SK-N-SH (cell line): Measurements from ENCODE around the gene SCRN2. TPM values are rescaled to one million over a fixed set of nuclear protein-coding genes. Genes with fewer than 3 reads are reported as not detected.

ENCODE experiments used
- CTCF ChIA-PET: fragments of 300-600, 350-600 bp; formaldehyde crosslinking; extraction: SDS; loops from one replicate; lab custom pipeline; 2021; lab: Yijun Ruan, JAX
- POLR2A ChIA-PET: fragments of 350-600 bp; sonication (Branson Sonifier 250); formaldehyde crosslinking; extraction: SDS; loops from one replicate; lab custom pipeline; 2020; ENCODE audit warnings: antibody characterized with exemption, inconsistent platforms; lab: Yijun Ruan, JAX
- DNase-seq: peaks from one replicate; pipeline ENCODE4 v3.0.0; 2012
- H2AFZ ChIP-seq: fragments of 200-600 bp; sonication (generic); 2 replicates; pipeline ENCODE4 v1.8.1; 2016; ENCODE audit warnings: antibody characterized with exemption, mild to moderate bottlenecking, low read depth
- H3F3A ChIP-seq: fragments of 200-600 bp; sonication (generic); replicated peaks from 2 replicates; pipeline ENCODE3; 2016; ENCODE audit warnings: antibody characterized with exemption, mild to moderate bottlenecking; ENCODE audit not compliant: insufficient read depth
- H3K27ac ChIP-seq, 2 experiments: fragments of 200-500 bp in 1 of 2; fragments of 200-600 bp in 1 of 2; sonication (Bioruptor generic) in 1 of 2; sonication (generic), shearing (Covaris generic) in 1 of 2; 2 replicates each; pipeline versions ENCODE4 v1.5.1 to v1.6.1; 2014 to 2016; ENCODE audit warnings: low read depth in 2 of 2, inconsistent platforms in 1 of 2, low read length in 1 of 2, mild to moderate bottlenecking in 1 of 2, mixed read lengths in 1 of 2
- H3K27me3 ChIP-seq: fragments of 200-600 bp; sonication (generic), shearing (Covaris generic); 2 replicates; pipeline ENCODE4 v1.6.1; 2016; ENCODE audit warnings: mixed run types; ENCODE audit not compliant: insufficient read depth
- H3K36me3 ChIP-seq, 2 experiments: fragments of 200-500 bp in 1 of 2; fragments of 200-600 bp in 1 of 2; sonication (Bioruptor generic) in 1 of 2; sonication (generic) in 1 of 2; replicated peaks in 1 of 2; 2 replicates each; pipeline versions ENCODE3 to v1.5.1; 2014 to 2016; ENCODE audit warnings: low read length in 1 of 2, mild to moderate bottlenecking in 1 of 2; ENCODE audit not compliant: insufficient read depth in 2 of 2, control insufficient read depth in 1 of 2
- H3K4me1 ChIP-seq, 2 experiments: fragments of 200-500 bp in 1 of 2; fragments of 200-600 bp in 1 of 2; sonication (Bioruptor generic) in 1 of 2; sonication (generic), shearing (Covaris generic) in 1 of 2; 2 replicates each; pipeline versions ENCODE4 v1.5.1 to v1.6.1; 2014 to 2016; ENCODE audit warnings: low read depth in 1 of 2, low read length in 1 of 2, mixed run types in 1 of 2; ENCODE audit not compliant: insufficient read depth in 2 of 2, control insufficient read depth in 1 of 2
- H3K4me2 ChIP-seq: fragments of 200-600 bp; sonication (generic), shearing (Covaris generic); 2 replicates; pipeline ENCODE4 v1.6.1; 2017; ENCODE audit warnings: mixed run types
- H3K4me3 ChIP-seq, 2 experiments: fragments of 200-500 bp in 1 of 2; fragments of 200-600 bp in 1 of 2; sonication (Bioruptor generic) in 1 of 2; sonication (generic), shearing (Covaris generic) in 1 of 2; 2 replicates each; pipeline versions ENCODE4 v1.5.1 to v1.8.1; 2014 to 2016; ENCODE audit warnings: low read depth in 2 of 2, inconsistent platforms in 1 of 2, low read length in 1 of 2, mild to moderate bottlenecking in 1 of 2, mixed read lengths in 1 of 2, moderate library complexity in 1 of 2
- H3K79me2 ChIP-seq: fragments of 200-600 bp; sonication (generic); 2 replicates; pipeline ENCODE4 v1.8.1; 2017; ENCODE audit warnings: mild to moderate bottlenecking; ENCODE audit not compliant: insufficient read depth
- H3K9ac ChIP-seq: fragments of 200-600 bp; sonication (generic); 2 replicates; pipeline ENCODE4 v1.6.1; 2017; ENCODE audit warnings: mixed run types
- H3K9me2 ChIP-seq: fragments of 200-600 bp; sonication (generic); 2 replicates; pipeline ENCODE4 v1.6.1; 2017; ENCODE audit warnings: mixed run types
- H3K9me3 ChIP-seq: fragments of 200-600 bp; sonication (generic); 2 replicates; pipeline ENCODE4 v1.6.1; 2017; ENCODE audit warnings: mixed run types, mild to moderate bottlenecking, moderate library complexity
- H4K20me1 ChIP-seq: fragments of 200-600 bp; sonication (generic); 2 replicates; pipeline ENCODE4 v1.6.1; 2017; ENCODE audit warnings: mild to moderate bottlenecking, mixed run types; ENCODE audit not compliant: insufficient read depth
- ELF1 ChIP-seq: IDR thresholded peaks from 2 replicates; pipeline ENCODE4 v1.4.0; 2012
- EP300 ChIP-seq, 2 experiments: IDR thresholded peaks; 2 replicates each; pipeline versions ENCODE4 v1.4.0 to v1.6.1; 2012; ENCODE audit warnings: borderline replicate concordance in 1 of 2, low read depth in 1 of 2, low read length in 1 of 2
- FOSL2 ChIP-seq: IDR thresholded peaks from 2 replicates; pipeline ENCODE4 v1.4.0; 2012; ENCODE audit warnings: low read depth, mild to moderate bottlenecking, moderate library complexity, borderline replicate concordance
- FOXM1 ChIP-seq: IDR thresholded peaks from 2 replicates; pipeline ENCODE4 v1.4.0; 2012; ENCODE audit warnings: low read depth, mild to moderate bottlenecking
- GATA2 ChIP-seq: sonication (generic); formaldehyde crosslinking; IDR thresholded peaks from 2 replicates; pipeline ENCODE4 v1.5.0; 2020; ENCODE audit warnings: mild to moderate bottlenecking, missing genetic modification reagents
- JUND ChIP-seq: IDR thresholded peaks from 2 replicates; pipeline ENCODE4 v1.4.0; 2012
- NRF1 ChIP-seq: IDR thresholded peaks from 2 replicates; pipeline ENCODE4 v1.6.1; 2012; ENCODE audit warnings: low read depth, mild to moderate bottlenecking, low read length
- POLR2AphosphoS5 ChIP-seq: IDR thresholded peaks from 2 replicates; pipeline ENCODE4 v1.6.1; 2012; ENCODE audit warnings: low read depth, low read length
- RAD21 ChIP-seq: IDR thresholded peaks from 2 replicates; pipeline ENCODE4 v1.6.1; 2012; ENCODE audit warnings: mild to moderate bottlenecking, low read length
- RCOR1 ChIP-seq: fragments of 150-350 bp; IDR thresholded peaks from 2 replicates; pipeline ENCODE4 v1.6.1; 2017; ENCODE audit warnings: antibody characterized with exemption, low read length
- REST ChIP-seq: IDR thresholded peaks from 2 replicates; pipeline ENCODE4 v1.6.1; 2012; ENCODE audit warnings: mild to moderate bottlenecking, low read depth, low read length, moderate library complexity
- RFX5 ChIP-seq: IDR thresholded peaks from 2 replicates; pipeline ENCODE4 v1.6.1; 2012; ENCODE audit warnings: mild to moderate bottlenecking, improper control_type of control experiment, low read length
- SIN3A ChIP-seq: IDR thresholded peaks from 2 replicates; pipeline ENCODE4 v1.6.1; 2012; ENCODE audit warnings: low read depth, mild to moderate bottlenecking, low read length, moderate library complexity, borderline replicate concordance
- TCF12 ChIP-seq: IDR thresholded peaks from 2 replicates; pipeline ENCODE4 v1.4.0; 2012
- TEAD4 ChIP-seq: IDR thresholded peaks from 2 replicates; pipeline ENCODE4 v1.4.0; 2012; ENCODE audit warnings: mild to moderate bottlenecking, borderline replicate concordance; ENCODE audit not compliant: insufficient read depth
- YY1 ChIP-seq: IDR thresholded peaks from 2 replicates; pipeline ENCODE4 v1.4.0; 2012; ENCODE audit warnings: low read depth, mild to moderate bottlenecking
- WGBS: methylation state at CpG from one replicate; pipeline ENCODE4 v1.1.6; 2017; ENCODE audit warnings: low lambda C conversion rate; 5-methylcytosine and 5-hydroxymethylcytosine counted together
- polyA plus RNA-seq, 3 experiments: library from polyadenylated mRNA; depleted of rRNA; stranded (reverse); fragments of >200 nt; gene quantifications; 2 replicates each; pipeline ENCODE4 v1.2.3, GENCODE V29; 2012
- TF ChIP-seq, protein P1 (sequence below): IDR thresholded peaks from 2 replicates; pipeline ENCODE4 v1.4.0; 2012; ENCODE audit warnings: low read depth, borderline replicate concordance
- TF ChIP-seq, protein P2 (sequence below): IDR thresholded peaks from 2 replicates; pipeline ENCODE4 v1.4.0; 2012; ENCODE audit warnings: low read depth
- TF ChIP-seq, protein P3 (sequence below): IDR thresholded peaks from 2 replicates; pipeline ENCODE4; 2012

The SCRN2 gene
- polyA plus RNA-seq, 1 of the 3 experiments (the other 2 are of a cell fraction) = 139 TPM

DNA sequence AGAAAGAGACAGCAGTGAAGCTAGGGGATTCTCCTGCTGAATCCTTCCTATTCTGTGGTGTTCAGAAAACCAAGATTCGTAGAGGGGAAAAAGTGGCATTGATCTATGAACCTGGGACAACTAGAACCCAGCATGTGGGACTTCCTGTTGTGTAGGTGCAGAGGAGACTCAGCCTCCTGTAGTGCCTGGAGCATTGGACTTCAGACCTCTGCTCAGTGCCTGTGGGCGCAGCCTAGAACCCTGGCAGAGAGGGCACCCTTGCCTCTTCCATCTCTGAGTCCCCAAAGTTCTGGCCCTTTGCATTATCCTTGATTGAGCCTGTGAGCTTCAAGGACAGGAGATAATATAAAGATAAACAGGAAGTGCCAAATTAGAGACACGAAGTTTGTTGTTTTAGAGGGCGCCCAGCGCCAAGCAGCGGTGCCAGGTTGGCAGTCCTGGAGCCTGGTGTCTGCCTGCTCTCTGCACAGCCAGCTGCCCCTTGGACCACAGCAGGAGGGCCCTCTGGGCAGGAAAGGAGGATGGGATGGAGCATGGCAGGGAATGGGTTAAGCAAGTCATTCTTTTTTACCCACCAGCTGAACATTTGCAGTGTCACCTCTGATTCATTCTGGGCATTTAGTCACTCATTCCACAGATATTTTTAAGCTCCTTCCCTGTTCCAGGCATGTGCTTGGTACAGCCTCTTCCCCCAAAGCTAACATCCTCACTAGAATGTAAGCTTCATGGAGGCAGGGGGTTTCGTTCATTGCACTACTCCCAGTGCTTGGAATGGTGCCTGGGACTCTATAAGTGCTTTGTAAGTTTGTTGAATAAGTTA, 21.8 kb upstream of the SCRN2 start:
- H2AFZ ChIP-seq = peak overlapping the region; percentile 91; the same call in 1 of the 2 replicates
- no peak for DNase-seq

More for the DNA sequence above, 21.8 kb upstream of the SCRN2 start:
- H3K4me3 ChIP-seq = no peak overlapping the region
- no peaks in the 10 kb centered on the region for H4K20me1 ChIP-seq
- no peaks in the 10 kb centered on the region for H3K9me2 ChIP-seq
- H3K9ac ChIP-seq = peak overlapping the region; percentile 15; the same call in 1 of the 2 replicates
- no peaks in the 10 kb centered on the region for H3F3A ChIP-seq
- H3K9me3 ChIP-seq = no peaks in the 10 kb centered on the region
- WGBS = 61% methylated on average over 7 of the region's 7 CpGs
- H3K27ac ChIP-seq = peak overlapping the region in 1 of 2 experiments; percentile 10; a peak in 1 of 4 replicates
- H3K4me2 ChIP-seq = peak overlapping the region; percentile 7; the same call in 1 of the 2 replicates
- TF ChIP-seq NRF1 (no peak), FOSL2 (peak; percentile 97), POLR2AphosphoS5 (peak; percentile 55; the same call in 1 of the 2 replicates), RCOR1 (no peak), ELF1 (no peak), REST (no peak), RFX5 (no peak), SIN3A (peak; percentile 39; the same call in 1 of the 2 replicates), YY1 (no peak), JUND (peak; percentile 71), EP300 (IDR thresholded peaks at IDR 0.05; ENCODE audit: borderline replicate concordance in 1 of 2, low read depth in 1 of 2, low read length in 1 of 2) (peak in 1 of 2 experiments; percentile 43; a peak in 1 of 4 replicates), RAD21 (no peak), FOXM1 (no peak), TEAD4 (0 out of 2 replicates have a peak, but pooled peaks have one; percentile 44), GATA2 (no peak), TCF12 (peak; percentile 74)
- TF ChIP-seq, protein P1, sequence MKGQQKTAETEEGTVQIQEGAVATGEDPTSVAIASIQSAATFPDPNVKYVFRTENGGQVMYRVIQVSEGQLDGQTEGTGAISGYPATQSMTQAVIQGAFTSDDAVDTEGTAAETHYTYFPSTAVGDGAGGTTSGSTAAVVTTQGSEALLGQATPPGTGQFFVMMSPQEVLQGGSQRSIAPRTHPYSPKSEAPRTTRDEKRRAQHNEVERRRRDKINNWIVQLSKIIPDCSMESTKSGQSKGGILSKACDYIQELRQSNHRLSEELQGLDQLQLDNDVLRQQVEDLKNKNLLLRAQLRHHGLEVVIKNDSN = peak; percentile 26
- TF ChIP-seq, protein P2, sequence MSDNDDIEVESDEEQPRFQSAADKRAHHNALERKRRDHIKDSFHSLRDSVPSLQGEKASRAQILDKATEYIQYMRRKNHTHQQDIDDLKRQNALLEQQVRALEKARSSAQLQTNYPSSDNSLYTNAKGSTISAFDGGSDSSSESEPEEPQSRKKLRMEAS = peak; percentile 58; the same call in 1 of the 2 replicates
- TF ChIP-seq, protein P3, sequence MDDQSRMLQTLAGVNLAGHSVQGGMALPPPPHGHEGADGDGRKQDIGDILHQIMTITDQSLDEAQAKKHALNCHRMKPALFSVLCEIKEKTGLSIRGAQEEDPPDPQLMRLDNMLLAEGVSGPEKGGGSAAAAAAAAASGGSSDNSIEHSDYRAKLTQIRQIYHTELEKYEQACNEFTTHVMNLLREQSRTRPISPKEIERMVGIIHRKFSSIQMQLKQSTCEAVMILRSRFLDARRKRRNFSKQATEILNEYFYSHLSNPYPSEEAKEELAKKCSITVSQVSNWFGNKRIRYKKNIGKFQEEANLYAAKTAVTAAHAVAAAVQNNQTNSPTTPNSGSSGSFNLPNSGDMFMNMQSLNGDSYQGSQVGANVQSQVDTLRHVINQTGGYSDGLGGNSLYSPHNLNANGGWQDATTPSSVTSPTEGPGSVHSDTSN = peak; percentile 58
- H3K27me3 ChIP-seq = 0 out of 2 replicates have a peak, but pooled peaks cover 16% of the 10 kb centered on the region
- H3K36me3 ChIP-seq = no peaks in the 10 kb centered on the region
- CTCF ChIA-PET = interaction anchor here (27.7 to 33.0 kb wide), 2 partner anchors 25 kb away, joined by 573 to 1447 read pairs; partner anchors contain the start of genes LRRC46, MRPL10, SCRN2 and SP2
- peaks cover 0 to 5% of the 10 kb centered on the region in 2 experiments; a peak in 1 of 4 replicates for H3K4me1 ChIP-seq
- POLR2A ChIA-PET = interaction anchor here (1.3 kb wide), 1 partner anchor 10 kb away, joined by 3 read pairs; no protein-coding TSS in a partner anchor
- no peaks in the 10 kb centered on the region for H3K79me2 ChIP-seq
